K562 (cell line): ENCODE data around the gene GNAT1. TPM values are rescaled to one million over a fixed set of nuclear protein-coding genes. Genes with fewer than 3 reads are reported as not detected.

Source experiments
- CHD7 ChIP-seq: fragments of 200-600 bp; sonication (generic); IDR thresholded peaks from one replicate; pipeline ENCODE4 v1.6.1; 2012; ENCODE audit warnings: mild to moderate bottlenecking, low read depth, low read length, inconsistent platforms
- CREB1 ChIP-seq, 2 experiments: sonication (generic) in 1 of 2; formaldehyde crosslinking in 1 of 2; IDR thresholded peaks; 2 replicates each; pipeline versions ENCODE4 v1.6.1 to v1.8.0; 2012 to 2022; ENCODE audit warnings: inconsistent platforms in 1 of 2, mild to moderate bottlenecking in 1 of 2, missing genetic modification reagents in 1 of 2, moderate library complexity in 1 of 2
- EGR1 ChIP-seq: fragments of 450-650 bp; conservative IDR thresholded peaks from 2 replicates; pipeline ENCODE4 v1.6.1; 2017; ENCODE audit warnings: mild to moderate bottlenecking
- LCOR ChIP-seq: sonication (generic); formaldehyde crosslinking; IDR thresholded peaks from 2 replicates; pipeline ENCODE4 v1.8.0; 2022; ENCODE audit warnings: mild to moderate bottlenecking, missing genetic modification reagents
- MAFG ChIP-seq: fragments of 450-650 bp; conservative IDR thresholded peaks from 2 replicates; pipeline ENCODE4 v1.6.1; 2016; ENCODE audit warnings: missing genetic modification characterization, missing compliant biosample characterization
- MAX ChIP-seq: sonication (generic); formaldehyde crosslinking; IDR thresholded peaks from 2 replicates; pipeline ENCODE4 v1.9.0; 2022; ENCODE audit warnings: mild to moderate bottlenecking, missing genetic modification reagents
- NUFIP1 ChIP-seq: fragments of 450-650 bp; IDR thresholded peaks from 2 replicates; pipeline ENCODE4 v1.6.1; 2018; ENCODE audit not compliant: partially characterized antibody
- PHF8 ChIP-seq: fragments of 200-600 bp; sonication (generic); IDR thresholded peaks from 2 replicates; pipeline ENCODE4 v1.6.1; 2012; ENCODE audit warnings: mixed run types, mild to moderate bottlenecking, inconsistent platforms, low read length, moderate library complexity, borderline replicate concordance
- POLR2H ChIP-seq: IDR thresholded peaks from 2 replicates; pipeline ENCODE4 v1.6.1; 2016; ENCODE audit warnings: missing genetic modification characterization, low read depth, mild to moderate bottlenecking, control low read depth, missing compliant biosample characterization, moderate library complexity
- STAG1 ChIP-seq: sonication (generic); formaldehyde crosslinking; IDR thresholded peaks from 2 replicates; pipeline ENCODE4 v1.5.0; 2020; ENCODE audit warnings: missing genetic modification reagents, borderline replicate concordance
- polyA plus RNA-seq, 8 experiments: library from polyadenylated mRNA; depleted of rRNA in 4 of 8; stranded (reverse) in 5 of 8; unstranded in 3 of 8; fragments of >200 nt; fragmentation: Nextera tagmentation in 2 of 8; fragmentation: Illumina TruSeq in 1 of 8; extraction: Ambion mirVana in 2 of 8; extraction: Trizol in 1 of 8; gene quantifications; 2 replicates each; pipeline versions ENCODE4 v1.2.1 to v1.2.3, GENCODE V29; 2011 to 2014; ENCODE audit warnings: inconsistent platforms in 1 of 8, missing spikeins in 1 of 8
- total RNA-seq, 7 experiments: library from RNA; depleted of rRNA in 6 of 7; stranded (reverse); fragments of >200 nt in 6 of 7; fragmentation: Illumina TruSeq in 2 of 7; extraction: Trizol in 2 of 7; gene quantifications; 2 replicates each; pipeline versions ENCODE4 v1.2.1 to v1.2.3, GENCODE V29; 2011 to 2021; ENCODE audit warnings: low replicate concordance in 1 of 7
- TF ChIP-seq, protein P1 (sequence below): fragments of 450-650 bp; formaldehyde crosslinking; IDR thresholded peaks from 2 replicates; pipeline ENCODE4 v1.4.0; 2020; ENCODE audit warnings: mild to moderate bottlenecking, moderate library complexity
- TF ChIP-seq, protein P2 (sequence below): fragments of 450-650 bp; IDR thresholded peaks from 2 replicates; pipeline ENCODE4 v1.6.1; 2016; ENCODE audit warnings: antibody characterized with exemption

The GNAT1 gene
- total and polyA plus RNA-seq, 9 of the 15 experiments (the other 6 are each of a cell fraction or from before 2014, with no cell fraction given) = not detected

- TF ChIP-seq CHD7 = no peak
- TF ChIP-seq, protein P1, sequence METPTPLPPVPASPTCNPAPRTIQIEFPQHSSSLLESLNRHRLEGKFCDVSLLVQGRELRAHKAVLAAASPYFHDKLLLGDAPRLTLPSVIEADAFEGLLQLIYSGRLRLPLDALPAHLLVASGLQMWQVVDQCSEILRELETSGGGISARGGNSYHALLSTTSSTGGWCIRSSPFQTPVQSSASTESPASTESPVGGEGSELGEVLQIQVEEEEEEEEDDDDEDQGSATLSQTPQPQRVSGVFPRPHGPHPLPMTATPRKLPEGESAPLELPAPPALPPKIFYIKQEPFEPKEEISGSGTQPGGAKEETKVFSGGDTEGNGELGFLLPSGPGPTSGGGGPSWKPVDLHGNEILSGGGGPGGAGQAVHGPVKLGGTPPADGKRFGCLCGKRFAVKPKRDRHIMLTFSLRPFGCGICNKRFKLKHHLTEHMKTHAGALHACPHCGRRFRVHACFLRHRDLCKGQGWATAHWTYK = no peak
- TF ChIP-seq CREB1 (IDR thresholded peaks at IDR 0.05) = no peak
- TF ChIP-seq CREB1 (CRISPR knock-in tag; IDR thresholded peaks at IDR 0.05) = peak; percentile 57; the same call in 1 of the 2 replicates
- peak; percentile 78 for TF ChIP-seq LCOR (CRISPR knock-in tag)
- TF ChIP-seq POLR2H (tag) = no peak
- TF ChIP-seq STAG1 (CRISPR knock-in tag) = peak; percentile 63; the same call in 1 of the 2 replicates
- TF ChIP-seq EGR1 = peak; percentile 93
- peak; percentile 55; the same call in 1 of the 2 replicates for TF ChIP-seq PHF8
- TF ChIP-seq NUFIP1 = no peak
- TF ChIP-seq MAX (CRISPR knock-in tag) = peak; percentile 49; the same call in 1 of the 2 replicates
- TF ChIP-seq MAFG (tag) = no peak
- TF ChIP-seq, protein P2, sequence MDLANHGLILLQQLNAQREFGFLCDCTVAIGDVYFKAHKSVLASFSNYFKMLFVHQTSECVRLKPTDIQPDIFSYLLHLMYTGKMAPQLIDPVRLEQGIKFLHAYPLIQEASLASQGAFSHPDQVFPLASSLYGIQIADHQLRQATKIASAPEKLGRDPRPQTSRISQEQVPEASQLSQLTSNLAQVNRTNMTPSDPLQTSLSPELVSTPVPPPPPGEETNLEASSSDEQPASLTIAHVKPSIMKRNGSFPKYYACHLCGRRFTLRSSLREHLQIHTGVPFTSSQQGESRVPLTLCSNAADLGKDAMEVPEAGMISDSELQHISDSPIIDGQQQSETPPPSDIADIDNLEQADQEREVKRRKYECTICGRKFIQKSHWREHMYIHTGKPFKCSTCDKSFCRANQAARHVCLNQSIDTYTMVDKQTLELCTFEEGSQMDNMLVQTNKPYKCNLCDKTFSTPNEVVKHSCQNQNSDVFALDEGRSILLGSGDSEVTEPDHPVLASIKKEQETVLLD = 0 out of 2 replicates have a peak, but pooled peaks have one; percentile 22
Observed at GRCh38 chr3:50227390-50228183, 36.2 kb downstream of the GNAT1 start (continued).
